HCEC 1CT (cell line): Measurements from ENCODE around the gene TCN2.
"Not testable (repeated sequence)": the region's sequence is repeated elsewhere in the genome, so short reads cannot be mapped to it uniquely, and the experiment has no call there.

Experiments used
- DNase-seq: peaks from one replicate; pipeline ENCODE4 v3.0.0-alpha.2; 2017

TCN2 gene

DNA sequence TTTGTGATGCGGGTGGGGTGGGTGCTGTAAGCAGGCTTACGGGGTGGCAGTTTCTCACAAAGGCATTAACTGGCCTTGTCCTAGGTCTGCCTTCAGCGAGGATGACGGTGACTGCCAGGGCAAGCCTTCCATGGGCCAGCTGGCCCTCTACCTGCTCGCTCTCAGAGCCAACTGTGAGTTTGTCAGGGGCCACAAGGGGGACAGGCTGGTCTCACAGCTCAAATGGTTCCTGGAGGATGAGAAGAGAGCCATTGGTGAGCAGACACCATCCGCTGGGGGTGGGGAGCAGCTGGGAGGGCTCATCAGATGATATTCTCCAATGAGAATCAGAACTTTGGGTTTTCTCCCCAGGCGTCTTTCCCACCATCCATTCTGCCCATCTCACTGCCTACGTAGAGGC is 5.8 kb downstream of the TCN2 start:
- DNase-seq = no peak

DNA sequence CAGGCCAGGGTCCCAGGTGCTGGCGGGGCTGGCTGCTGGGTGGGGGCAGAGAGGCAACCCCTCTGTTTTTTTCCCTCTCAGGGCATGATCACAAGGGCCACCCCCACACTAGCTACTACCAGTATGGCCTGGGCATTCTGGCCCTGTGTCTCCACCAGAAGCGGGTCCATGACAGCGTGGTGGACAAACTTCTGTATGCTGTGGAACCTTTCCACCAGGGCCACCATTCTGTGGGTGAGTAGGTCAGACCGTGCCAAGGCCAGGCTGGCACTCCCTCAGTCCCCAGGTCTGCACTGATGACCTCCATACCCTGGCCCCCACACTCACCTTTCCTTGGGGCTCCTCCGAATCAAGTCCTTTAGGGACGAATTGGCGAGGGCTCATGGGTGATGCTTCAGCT is 7.3 kb downstream of the TCN2 start:
- no peak for DNase-seq

DNA sequence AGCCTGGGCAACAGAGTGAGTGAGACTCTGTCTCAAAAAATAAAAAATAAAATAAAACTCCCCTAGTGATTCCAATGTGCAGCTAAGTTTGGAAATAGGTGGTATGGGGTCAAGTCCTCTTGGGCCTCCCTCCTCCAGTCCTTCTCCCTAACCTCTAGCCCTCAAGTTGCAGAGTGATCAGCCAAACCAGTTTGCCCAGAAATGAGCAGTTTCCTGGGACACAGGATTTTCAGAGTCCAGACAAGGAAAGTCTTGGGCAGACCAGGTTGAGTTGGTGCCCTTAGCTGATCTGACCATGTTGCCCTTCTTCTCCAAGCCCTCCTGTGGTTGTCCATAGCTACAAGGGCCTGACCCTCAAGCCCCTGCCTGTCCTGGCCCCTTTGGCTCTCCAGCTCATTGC is 7.9 kb downstream of the TCN2 start:
- DNase-seq = no peak

DNA sequence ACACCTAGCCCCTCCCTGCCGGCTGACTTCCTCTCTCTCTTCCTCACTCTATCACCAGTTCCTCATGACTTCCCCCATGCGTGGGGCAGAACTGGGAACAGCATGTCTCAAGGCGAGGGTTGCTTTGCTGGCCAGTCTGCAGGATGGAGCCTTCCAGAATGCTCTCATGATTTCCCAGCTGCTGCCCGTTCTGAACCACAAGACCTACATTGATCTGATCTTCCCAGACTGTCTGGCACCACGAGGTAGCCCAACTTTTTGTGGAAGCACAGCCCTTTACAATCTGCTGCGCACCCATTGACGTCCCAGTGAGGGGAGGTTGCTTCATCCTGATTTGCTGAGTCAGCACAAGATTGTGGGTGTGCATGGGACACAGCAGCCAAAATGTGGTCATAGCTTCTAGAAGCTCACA is 8.6 kb downstream of the TCN2 start:
- no peak for DNase-seq

DNA sequence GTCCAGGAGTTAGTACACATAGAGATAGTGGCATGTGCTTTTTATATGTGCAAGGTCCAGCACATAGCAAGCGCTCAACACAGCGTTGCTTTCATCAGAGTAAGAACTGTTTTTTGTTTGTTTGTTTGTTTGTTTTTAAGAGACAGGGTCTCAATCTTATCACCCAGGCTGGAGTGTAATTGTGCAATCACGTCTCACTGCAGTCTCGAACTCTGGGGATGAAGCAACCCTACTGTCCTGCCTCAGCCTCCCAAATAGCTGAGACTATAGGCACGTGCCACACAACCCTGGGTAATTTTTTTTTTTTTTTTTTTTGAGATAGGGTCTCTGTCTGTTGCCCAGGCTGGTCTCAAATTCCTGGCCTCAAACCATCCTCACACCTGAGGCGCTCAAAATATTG is 10.8 kb downstream of the TCN2 start:
- DNase-seq = no peak

DNA sequence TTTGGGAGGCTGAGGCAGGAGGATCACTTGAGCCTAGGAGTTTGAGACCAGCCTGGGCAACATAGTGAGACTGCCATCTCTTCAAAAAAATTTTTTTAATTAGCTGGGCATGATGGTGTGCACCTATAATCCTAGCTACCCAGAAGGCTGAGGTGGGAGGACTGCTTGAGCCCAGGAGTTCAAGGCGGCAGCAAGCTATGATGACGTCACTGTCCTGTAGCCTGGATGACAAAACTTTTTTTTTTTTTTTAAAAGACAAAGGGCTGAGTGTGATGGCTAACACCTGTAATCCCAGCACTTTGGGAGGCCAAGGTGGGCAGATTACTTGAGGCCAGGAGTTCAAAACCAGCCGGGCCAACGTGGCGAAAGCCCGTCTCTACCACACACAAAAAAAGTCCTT is 12.9 kb downstream of the TCN2 start:
- DNase-seq = not testable (repeated sequence)

DNA sequence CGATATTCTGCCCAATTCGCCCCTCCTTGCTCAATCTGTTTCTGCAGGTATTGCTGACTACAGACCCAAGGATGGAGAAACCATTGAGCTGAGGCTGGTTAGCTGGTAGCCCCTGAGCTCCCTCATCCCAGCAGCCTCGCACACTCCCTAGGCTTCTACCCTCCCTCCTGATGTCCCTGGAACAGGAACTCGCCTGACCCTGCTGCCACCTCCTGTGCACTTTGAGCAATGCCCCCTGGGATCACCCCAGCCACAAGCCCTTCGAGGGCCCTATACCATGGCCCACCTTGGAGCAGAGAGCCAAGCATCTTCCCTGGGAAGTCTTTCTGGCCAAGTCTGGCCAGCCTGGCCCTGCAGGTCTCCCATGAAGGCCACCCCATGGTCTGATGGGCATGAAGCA is 19.4 kb downstream of the TCN2 start:
- no peak for DNase-seq

DNA sequence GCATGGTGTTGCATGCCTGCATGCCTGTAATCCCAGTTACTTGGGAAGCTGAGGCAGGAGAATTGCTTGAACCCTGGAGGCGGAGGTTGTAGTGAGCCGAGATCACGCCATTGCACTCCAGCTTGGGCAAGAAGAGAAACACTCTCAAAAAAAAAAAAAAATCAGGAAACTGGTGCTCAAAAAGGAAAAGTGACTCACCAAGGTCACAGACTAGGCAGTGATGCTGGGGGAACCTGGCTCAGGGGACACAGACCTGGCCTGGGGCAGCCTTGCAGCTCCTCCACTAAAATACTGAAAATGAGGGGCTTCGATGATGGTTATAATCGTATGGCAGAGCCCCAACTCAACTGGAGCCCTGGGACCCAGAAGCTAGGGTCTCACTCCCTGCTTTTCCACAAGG is 20.5 kb downstream of the TCN2 start:
- no peak for DNase-seq

DNA sequence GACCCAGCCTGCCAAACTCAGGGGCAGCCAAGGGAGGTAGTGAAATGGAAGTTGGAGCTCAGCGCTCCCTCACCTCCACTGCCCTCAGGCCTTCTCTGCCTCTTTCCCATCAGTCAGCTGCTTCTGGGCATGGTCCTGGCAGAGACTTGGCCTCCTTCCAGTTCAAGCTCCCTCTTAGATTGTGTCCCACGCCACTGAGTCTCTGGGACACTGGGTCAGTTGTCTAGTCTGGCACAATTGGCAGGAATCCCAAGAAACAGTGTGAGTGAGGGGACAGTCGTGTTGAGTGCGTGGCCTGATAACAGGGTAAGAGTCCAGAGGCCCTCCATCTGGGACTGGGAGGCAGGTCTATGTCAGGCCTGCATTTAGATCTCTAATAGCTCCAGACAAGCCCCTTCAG is 21.5 kb downstream of the TCN2 start:
- no peak for DNase-seq

DNA sequence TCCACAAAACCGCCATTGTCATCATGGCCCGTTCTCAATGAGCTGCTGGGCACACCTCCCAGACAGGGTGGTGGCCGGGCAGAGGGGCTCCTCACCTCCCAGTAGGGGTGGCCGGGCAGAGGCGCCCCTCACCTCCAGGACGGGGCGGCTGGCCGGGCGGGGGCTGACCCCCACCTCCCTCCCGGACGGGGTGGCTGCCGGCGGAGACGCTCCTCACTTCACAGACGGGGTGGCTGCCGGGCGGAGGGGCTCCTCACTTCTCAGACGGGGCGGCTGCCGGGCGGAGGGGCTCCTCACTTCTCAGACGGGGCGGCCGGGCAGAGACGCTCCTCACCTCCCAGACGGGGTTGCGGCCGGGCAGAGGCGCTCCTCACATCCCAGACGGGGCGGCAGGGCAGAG is 24.5 kb downstream of the TCN2 start:
- not testable (repeated sequence) for DNase-seq

DNA sequence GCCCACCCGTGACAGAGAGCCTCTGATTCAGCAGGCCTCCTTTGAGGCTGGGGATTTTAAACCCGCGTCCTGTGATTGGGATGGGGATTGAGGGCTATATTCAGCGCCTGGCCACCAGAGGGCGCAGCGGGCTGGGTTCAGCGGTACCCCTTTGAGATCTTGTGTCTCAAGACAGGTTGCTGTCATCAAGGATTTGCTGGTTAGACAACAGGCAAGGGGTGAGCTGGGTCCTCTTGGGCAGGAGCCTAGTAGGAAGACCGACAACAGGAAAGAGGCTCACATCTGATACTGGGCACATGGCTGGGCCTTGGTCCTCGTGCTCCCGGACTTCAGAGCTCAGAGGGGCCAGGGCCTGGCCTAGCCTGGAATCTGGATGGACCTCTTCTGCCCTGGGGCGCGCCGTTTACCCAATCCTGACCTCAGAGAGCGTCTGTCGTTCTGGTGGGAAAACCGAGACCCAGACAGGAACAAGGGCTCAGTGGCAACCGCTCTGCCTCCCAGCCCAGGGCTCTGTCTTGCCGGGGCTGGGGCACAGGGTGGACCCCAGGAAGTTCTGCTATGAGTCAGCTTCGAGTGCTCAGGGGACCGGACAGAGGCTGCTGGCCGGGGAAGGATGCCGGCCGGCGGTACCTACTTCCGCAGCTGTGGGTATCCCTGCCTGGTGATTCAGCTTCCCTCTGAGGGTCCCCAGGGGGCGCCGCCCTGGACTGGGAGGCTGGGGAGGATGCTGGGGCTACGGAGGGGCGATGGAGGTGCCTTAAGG is 27.7 kb downstream of the TCN2 start:
- DNase-seq = peak; percentile 86

DNA sequence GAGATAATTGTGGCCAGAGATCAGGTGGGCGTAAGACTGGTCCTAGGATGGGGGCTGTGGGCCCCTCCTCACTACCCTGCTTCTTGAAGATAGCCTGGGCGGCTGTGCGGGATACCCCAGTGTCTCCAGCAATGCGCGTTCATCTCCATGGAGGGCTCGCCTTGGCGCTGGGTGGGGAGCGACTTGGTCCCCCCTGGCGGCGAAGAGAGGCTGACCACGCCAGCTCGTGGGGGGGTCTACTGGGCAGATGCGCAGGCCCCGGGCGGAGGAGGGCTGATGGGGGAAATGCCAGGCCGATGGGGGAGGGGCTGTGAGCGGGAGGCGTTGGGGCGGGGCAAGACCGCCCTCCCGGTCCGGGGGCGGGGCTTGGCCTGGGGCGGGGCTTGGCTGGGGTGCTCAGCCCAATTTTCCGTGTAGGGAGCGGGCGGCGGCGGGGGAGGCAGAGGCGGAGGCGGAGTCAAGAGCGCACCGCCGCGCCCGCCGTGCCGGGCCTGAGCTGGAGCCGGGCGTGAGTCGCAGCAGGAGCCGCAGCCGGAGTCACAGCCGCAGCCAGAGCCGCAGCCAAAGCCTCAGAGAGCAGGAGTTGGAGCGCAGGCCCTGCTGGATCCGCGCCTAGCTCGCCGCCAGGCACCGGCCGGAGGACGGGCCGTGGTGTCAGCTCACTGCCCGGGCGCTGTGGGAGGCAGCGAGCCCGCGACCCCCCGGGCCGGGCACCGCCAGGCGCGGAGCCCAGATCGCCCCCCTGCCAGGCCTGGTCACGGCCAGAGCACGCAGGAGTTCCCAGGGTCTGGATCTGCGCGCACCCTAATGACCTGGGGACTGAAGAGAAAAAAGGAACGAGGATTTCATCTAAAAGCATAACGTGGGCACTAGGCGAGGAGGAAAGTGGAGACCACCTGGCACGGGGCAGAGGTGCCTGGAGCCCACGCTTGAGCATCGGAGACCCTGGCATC is 28.6 kb downstream of the TCN2 start, which contains the start of gene SLC35E4:
Gene SLC35E4 (plus strand): TSS at position 509 of the 953 bp plus-strand sequence. CDS start 670 bp downstream, outside the sequence.
- DNase-seq = peak; percentile 89

DNA sequence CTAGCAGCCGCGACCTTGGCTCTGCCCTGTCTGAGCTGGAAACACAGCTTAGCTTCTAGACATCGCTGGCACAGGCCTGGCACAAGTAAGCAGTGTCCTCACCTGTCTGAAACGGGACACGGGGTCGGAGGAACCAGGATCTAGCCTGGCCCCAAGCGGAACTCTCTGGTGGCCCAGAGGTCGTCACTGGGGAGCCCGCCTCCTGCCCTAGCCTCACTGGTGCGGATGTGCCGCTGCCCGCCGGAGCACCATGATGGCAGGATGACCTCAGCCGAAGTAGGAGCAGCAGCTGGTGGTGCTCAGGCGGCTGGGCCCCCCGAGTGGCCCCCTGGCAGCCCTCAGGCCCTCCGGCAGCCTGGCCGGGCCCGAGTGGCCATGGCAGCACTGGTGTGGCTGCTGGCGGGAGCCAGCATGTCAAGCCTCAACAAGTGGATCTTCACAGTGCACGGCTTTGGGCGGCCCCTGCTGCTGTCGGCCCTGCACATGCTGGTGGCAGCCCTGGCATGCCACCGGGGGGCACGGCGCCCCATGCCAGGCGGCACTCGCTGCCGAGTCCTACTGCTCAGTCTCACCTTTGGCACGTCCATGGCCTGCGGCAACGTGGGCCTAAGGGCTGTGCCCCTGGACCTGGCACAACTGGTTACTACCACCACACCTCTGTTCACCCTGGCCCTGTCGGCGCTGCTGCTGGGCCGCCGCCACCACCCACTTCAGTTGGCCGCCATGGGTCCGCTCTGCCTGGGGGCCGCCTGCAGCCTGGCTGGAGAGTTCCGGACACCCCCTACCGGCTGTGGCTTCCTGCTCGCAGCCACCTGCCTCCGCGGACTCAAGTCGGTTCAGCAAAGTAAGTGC is 29.5 kb downstream of the TCN2 start:
- no peak for DNase-seq

DNA sequence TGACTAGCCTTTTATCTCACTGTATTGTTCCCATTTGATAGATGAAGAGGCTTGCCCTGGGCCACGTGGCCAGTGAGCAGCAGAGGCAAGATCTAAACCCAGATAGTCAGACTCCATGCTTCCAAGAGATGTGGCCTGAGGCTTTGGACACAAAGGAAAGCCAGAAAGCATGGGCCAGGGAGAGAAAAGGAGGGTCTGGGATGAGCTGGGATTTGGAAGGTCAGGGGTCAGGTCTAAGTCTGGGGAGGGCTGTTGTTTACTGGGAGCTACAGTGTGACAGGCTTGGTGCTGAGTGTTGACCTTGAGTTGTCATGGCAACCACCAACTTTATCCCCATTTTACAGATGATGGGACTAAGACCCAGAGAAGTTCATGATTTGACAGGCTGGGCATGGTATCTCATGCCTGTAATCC is 30.7 kb downstream of the TCN2 start:
- no peak for DNase-seq

DNA sequence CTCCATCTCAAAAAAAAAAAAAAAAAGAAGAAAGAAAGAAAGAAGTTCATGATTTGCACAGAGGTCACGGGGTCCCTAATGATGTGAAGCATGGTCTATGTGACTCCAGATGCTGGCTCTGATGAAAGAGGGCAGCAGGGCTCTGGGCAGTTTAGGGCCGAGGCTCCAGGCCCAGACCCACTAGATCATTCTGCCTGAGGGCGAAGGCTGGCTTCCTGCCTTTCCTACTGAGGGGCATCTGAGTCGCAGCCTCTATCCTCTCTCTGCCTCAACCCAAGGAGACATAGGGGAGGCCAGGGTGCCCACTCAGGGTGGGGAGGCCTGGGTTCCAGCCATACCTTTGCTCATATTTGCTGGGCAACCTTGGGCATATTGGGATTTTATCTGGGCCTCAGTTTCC is 33.4 kb downstream of the TCN2 start:
- no peak for DNase-seq

DNA sequence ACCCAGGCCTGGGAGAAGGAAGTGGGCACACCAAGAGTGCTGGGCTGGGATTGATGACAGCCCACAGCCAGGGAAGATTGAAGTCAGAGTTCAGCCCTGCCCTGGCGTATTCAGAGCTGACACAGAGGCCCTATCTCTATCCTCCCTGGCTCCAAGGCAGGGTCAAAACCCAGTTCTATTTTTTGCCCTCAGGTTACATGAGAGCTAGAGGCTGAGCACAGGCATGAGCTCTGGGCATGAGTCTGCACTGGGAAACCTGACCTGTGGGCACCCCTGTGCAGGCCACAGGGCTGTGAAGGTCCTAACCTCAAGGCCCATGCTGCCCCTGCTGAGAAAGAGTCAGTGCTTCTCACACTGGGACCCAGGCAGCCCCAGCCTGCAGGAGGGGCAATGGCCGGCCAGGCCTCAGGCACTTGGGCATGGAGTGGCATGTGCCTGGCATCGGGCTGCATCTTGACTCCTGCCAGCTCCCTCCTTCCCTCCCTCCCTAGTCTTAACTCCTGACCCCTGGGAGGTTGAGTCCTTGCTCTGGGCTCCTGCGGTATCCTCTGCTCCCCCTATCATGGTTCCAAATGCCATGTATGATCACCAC is 34.0 kb downstream of the TCN2 start:
- no peak for DNase-seq

DNA sequence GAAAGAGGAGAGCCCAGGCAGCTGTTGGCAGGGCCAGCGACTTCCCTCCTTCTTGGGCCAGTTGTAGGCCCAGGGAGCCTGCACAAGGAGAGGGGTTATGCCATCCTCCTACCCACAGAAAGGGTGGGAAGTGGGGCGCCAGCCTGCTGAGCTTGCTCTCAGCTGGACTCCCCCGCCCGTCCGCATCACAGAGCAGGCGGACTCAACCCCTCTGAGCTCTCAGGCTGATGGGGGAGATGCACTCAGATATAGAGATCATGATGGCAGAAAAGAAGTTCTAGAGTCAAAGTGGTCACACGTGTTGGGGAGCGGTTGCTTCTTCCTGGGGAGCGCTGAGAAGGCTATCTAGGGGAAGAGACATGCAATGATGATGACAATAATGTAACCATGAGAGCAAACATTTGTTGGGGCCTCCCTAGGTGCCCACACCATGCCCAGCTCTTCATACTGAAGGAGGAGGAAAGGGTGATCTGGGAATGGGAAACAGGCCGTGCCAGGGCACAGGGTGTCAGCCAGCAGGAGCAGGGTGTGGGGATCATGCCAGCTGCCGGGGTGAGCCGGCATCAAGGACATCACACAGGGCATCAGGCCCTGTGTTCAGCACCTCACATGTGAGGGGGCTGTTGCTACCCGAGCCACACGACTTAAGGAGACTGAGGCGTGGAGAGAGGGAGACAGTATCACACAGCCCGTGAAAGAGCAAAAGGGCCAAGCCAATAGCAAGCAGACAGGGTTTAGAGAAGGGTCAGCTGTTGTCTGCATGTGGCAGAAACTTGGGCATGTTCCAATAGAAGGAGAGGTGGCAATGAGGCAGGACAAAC is 36.3 kb downstream of the TCN2 start:
- DNase-seq = no peak

DNA sequence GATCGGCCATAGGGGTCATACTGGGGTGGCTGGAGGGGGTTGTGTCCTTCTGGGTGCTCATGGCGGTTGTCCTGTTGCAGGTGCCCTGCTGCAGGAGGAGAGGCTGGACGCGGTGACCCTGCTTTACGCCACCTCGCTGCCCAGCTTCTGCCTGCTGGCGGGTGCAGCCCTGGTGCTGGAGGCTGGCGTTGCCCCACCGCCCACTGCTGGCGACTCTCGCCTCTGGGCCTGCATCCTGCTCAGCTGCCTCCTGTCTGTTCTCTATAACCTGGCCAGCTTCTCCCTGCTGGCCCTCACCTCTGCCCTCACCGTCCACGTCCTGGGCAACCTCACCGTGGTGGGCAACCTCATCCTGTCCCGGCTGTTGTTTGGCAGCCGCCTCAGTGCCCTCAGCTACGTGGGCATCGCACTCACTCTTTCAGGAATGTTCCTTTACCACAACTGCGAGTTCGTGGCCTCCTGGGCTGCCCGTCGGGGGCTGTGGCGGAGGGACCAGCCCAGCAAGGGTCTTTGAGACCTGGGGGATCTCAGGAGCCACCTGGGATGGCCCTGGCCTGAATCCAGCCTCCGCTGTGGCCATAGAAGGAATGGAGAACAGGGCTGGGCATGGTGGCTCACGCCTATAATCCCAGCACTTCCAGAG is 39.7 kb downstream of the TCN2 start:
- no peak for DNase-seq

DNA sequence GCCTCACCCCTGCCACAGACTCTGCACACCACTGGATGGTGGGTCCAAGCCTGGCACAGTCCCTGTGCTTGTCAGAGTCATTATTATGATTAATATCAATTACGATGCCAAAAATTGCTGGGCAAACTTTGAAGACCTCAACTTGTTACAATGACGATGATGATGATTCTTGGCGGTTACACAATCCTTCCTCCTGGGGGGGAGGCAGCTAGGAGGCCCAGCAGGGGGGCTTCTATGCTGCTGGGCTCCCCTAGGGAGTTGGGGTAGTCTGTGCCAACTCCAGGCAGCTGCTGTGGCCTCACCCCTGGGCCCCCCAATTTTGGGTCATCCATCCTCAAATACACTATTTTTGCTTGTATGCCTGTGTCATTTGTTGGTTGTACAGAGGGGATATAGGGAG is 40.6 kb downstream of the TCN2 start:
- no peak for DNase-seq

DNA sequence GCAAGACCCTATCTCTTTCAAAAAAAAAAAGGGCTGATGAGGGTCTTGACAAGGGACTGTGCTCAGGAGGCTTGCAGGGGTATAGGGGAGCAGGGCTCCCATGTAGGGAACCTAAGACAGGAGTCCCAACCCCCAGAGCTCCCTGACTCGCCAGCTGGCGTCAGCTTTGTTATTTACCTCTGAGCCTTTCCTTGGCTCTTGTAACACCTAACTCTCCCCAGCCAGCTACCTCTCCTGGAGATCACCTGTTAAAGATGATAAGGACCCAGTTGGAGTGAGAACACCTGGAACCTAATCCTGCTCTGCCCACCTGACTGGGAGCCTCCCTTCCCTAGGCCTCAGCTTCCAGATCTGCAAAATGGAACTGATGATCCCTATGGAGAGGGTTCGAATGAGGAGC is 41.9 kb downstream of the TCN2 start:
- DNase-seq = no peak

DNA sequence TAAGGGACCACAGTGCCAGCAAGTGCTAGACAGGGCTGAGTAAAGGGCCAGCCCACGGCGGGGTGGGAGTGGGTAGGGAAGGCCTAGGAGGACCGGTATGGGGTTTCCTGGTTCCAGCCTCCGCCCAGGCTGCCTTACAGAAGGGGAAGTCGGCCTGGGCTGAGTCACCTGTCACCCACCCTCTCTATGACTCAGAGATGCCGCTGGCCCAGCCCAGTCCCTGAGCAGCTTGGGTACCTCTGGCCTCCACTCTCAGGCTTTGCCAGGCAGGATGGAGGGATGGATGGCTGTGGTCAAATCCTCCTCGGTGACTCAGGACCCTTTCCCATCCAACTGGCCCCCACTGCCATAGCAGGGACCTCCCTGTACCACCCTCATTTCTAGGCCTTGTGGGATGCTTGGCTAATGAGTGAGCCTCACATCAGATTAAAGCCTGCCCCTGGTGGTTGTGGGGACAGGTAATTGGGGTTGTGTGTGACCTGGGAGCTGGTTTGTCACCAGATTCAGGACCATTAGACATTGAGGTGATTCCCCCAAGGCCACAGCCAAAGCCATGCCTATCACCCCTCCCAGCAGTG is 42.5 kb downstream of the TCN2 start:
- DNase-seq = peak; percentile 73
